ENCODE data around the gene SLC29A4. TPM values are rescaled to one million over a fixed set of nuclear protein-coding genes. Genes with fewer than 3 reads are reported as not detected.
"Not testable (repeated sequence)": the region's sequence is repeated elsewhere in the genome, so short reads cannot be mapped to it uniquely, and the experiment has no call there.

The SLC29A4 gene
- total RNA-seq, 1 donor from 2014 or later, result 3.2 TPM

DNA sequence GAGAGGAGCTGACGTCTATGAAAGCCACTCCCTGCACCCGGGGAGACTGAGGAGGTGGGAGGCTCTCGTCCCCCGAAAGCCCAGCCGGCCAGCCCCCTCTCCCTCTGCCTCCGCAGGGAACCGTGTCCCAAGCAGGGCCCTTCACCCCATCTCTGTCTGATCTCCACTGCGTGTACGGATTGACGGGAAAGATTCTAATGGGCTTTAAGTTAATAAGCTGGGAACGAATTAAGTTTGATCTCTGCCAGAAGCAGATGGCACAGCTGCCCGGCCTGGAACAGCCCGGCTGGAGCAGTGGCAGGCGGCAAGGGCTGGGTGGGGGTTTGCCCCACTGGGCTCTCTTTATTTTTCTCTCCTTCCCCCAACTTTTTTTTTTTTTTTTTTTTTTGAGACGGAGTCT, 6.1 kb upstream of the SLC29A4 start:
- Histone ChIP-seq H3K4me1 (no peaks in the 10 kb centered on the region), H3K9me3 (no peaks in the 10 kb centered on the region), H3K27ac (no peak overlapping the region), H3K4me3 (no peak overlapping the region), H3K36me3 (no peaks in the 10 kb centered on the region), H3K27me3 (no peaks in the 10 kb centered on the region)
- intact Hi-C loops (cut with DNase I), result no loop called here
- TF ChIP-seq, protein P1, sequence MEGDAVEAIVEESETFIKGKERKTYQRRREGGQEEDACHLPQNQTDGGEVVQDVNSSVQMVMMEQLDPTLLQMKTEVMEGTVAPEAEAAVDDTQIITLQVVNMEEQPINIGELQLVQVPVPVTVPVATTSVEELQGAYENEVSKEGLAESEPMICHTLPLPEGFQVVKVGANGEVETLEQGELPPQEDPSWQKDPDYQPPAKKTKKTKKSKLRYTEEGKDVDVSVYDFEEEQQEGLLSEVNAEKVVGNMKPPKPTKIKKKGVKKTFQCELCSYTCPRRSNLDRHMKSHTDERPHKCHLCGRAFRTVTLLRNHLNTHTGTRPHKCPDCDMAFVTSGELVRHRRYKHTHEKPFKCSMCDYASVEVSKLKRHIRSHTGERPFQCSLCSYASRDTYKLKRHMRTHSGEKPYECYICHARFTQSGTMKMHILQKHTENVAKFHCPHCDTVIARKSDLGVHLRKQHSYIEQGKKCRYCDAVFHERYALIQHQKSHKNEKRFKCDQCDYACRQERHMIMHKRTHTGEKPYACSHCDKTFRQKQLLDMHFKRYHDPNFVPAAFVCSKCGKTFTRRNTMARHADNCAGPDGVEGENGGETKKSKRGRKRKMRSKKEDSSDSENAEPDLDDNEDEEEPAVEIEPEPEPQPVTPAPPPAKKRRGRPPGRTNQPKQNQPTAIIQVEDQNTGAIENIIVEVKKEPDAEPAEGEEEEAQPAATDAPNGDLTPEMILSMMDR (IDR thresholded peaks at IDR 0.05), result no peak
- no peak for DNase-seq (ENCODE audit: low spot score in 2 of 2)

DNA sequence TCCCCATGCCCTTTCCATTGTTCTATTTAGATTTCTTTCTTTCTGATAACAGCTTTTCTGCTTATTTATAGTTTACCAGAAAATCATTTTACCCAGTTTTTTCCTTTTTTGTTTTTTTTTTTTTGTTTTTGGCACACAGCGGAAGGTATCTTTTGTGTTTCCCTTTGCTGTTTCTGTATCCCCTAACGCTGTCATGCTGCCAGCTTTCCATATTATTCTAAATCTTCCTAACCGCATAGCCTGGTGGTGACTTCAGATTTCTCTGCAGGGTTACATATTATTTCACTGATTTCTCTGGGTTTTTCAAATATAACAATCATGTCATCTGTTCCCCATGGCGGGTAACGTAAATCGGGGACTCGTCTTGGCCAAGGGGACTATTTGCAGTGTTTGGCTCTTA, 4.0 kb upstream of the SLC29A4 start:
- TF ChIP-seq, protein P1 (IDR thresholded peaks at IDR 0.05), result no peak
- Histone ChIP-seq H3K4me3 (no peak overlapping the region), H3K9me3 (no peaks in the 10 kb centered on the region), H3K36me3 (no peaks in the 10 kb centered on the region), H3K27me3 (no peaks in the 10 kb centered on the region), H3K27ac (no peak overlapping the region), H3K4me1 (peaks cover 6 to 7% of the 10 kb centered on the region in 2 donors)
- no peak for DNase-seq (ENCODE audit: low spot score in 2 of 2)
- intact Hi-C loops (cut with DNase I), result no loop called here

DNA sequence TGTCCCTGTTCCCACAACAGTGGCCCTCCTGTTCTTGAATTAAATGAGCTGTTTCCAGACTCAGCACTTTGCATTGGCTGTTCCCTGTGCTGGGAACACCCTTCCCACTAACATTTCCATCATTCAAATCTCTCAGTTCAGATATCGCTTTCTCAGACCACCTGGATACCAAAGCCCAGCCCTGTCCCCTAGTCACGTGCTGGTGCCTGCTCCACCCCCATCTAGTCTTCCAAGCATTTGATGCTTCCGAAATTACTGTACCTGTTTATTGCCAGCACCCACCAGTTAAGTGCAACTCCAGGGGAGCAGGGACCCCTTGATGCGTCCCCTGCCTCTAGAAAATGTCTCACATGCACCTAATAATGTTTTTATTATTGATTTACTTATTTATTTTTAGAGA, 3.0 kb upstream of the SLC29A4 start:
- intact Hi-C loops (cut with DNase I), result no loop called here
- no peaks in the 10 kb centered on the region for H3K9me3 ChIP-seq
- DNase-seq (ENCODE audit: low spot score in 2 of 2), result no peak
- TF ChIP-seq, protein P1 (IDR thresholded peaks at IDR 0.05), result no peak
- H3K27me3 ChIP-seq, result no peaks in the 10 kb centered on the region
- no peak overlapping the region for H3K27ac ChIP-seq
- H3K4me3 ChIP-seq, result no peak overlapping the region
- H3K36me3 ChIP-seq, result no peaks in the 10 kb centered on the region
- H3K4me1 ChIP-seq, result peaks cover 7 to 8% of the 10 kb centered on the region in 2 donors

DNA sequence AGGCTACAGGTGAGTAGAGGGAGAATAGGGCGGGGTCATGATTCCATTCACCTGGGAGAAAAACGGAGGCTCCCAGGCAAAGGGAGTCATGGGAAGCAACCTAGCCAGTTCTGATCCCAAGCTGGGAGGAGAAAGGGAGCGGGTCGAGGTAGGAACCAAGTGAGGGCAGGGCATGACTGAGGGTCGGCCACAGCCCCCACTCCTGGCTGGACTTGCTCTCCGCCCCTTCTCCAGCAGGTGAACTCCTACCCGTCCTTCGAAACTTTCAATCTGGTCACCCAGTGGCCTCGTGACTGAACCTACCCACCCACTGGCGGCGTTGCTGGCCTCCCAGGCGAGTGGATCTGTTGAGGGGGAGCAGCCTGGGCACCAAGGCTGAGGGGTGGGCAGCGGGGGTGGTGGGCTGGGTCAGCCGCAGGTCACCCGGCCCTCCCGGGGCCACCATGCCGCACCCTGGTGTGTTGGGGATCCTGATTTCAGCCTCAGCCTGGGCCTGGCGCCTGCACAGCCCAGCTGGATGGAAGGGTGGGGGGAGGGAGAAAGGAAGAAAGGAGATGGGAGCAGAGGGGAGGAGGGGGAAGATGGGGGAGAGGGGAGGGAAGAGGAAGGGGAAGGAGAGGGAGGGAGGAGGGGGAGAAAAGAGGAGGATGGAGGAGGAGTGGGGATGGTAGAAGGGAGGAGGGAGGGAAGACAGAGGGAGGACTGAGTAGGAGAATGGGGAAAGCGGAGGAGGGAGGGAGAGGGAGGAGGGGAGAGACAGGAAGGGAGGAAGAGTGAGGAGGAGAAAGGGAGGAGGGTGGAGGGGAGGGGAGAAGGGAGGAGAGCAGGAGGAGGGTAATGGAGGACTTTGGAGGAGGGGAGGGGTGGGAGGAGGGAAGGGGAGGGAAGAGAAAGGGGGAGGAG, 894 bp upstream of the SLC29A4 start:
- intact Hi-C loops (cut with DNase I); DNase-seq (ENCODE audit: low spot score in 2 of 2); H3K36me3 ChIP-seq; H3K4me1 ChIP-seq; H3K4me3 ChIP-seq; H3K27ac ChIP-seq; H3K9me3 ChIP-seq; H3K27me3 ChIP-seq: not testable (repeated sequence)

DNA sequence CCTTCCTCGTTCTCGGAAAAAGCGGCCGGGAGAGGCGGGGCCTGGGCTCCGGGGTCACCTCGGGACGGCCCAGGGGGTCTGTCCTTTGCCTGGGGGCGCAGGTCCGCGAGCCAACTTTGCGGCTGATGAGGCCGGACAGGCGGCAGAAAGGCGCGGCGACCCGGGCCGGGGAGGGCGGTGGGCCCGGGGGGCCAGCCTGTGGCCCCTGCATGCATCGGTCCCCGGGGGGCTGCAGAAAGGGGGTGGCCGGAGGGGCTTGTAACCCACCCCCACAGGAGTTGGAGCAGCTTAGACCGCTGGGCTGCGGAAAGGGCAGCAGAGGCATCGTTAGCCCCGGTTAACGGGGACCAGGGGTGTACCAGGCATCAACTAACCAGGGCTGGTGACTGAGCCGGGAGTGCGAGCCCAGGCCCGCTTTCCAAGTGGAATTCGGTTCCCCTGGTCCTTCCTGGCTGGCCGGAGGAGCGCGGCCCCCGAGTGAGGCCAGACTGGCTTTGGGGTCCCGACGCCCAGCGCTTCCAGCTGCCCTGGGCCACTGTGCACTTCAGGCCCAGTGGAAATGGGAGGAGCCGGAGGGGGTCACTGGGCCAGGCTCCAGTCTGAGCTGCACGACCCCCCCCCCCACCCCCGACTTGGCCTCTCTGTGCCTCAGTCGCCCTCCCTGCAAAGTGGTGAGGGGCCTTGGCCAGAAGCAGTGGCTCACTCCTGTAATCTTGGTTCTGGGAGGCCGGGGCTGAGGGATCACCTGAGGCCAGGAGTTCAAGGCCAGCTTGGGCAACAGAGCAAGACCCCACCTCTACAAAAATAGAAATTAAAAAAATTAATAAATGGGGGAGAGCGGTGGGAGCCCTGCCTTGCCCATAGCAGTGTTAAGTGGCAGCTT, 919 bp downstream of the SLC29A4 start:
- H3K4me1 ChIP-seq, result peaks cover 7 to 8% of the 10 kb centered on the region in 2 donors
- H3K27ac ChIP-seq, result no peak overlapping the region
- no peak for DNase-seq (ENCODE audit: low spot score in 2 of 2)
- intact Hi-C loops (cut with DNase I), result no loop called here
- TF ChIP-seq, protein P1 (IDR thresholded peaks at IDR 0.05), result no peak
- H3K9me3 ChIP-seq, result no peaks in the 10 kb centered on the region
- H3K36me3 ChIP-seq, result no peaks in the 10 kb centered on the region
- peak overlapping the region; percentile 62 to 80 for H3K4me3 ChIP-seq
- H3K27me3 ChIP-seq, result no peaks in the 10 kb centered on the region

Measured in ascending aorta (tissue), 2 donors.